Prostate gland (tissue), 2 donors: Measurements from ENCODE around the gene TERB1.

Source experiments
- POLR2AphosphoS5 ChIP-seq: sonication (generic); formaldehyde crosslinking; IDR thresholded peaks from one replicate; pipeline ENCODE4 v1.6.1; 2017; ENCODE audit warnings: antibody characterized with exemption
- TF ChIP-seq, protein P1 (sequence below), 4 experiments: fragments of 200-600 bp in 2 of 4; fragments of 450-650 bp in 2 of 4; sonication (generic) in 2 of 4; IDR thresholded peaks; 1 replicate in 3 of 4; 2 replicates in 1 of 4; pipeline ENCODE4 v1.5.1; 2016 to 2019; ENCODE audit warnings: antibody characterized with exemption in 4 of 4, mild to moderate bottlenecking in 2 of 4, moderate library complexity in 2 of 4

DNA sequence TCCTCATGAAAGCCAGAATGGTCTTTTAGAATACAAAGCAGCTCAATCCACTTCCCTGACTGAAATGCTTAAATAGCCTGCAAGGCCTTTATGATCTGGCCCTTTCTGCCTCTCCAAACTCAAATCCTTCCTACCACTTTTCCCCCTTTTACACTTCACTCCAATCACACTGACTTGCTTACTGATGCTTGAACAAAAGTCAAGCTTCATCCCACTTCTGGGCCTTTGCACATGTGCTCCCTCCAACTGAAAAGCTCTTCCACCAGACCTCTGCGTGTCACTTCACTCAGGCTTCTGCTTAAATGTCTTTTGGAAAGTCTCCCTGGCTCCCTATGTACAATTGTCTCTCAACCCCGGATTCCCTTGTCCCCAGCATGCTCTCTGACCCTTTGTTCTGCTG, 13.3 kb upstream of the TERB1 start:
- TF ChIP-seq, protein P1, sequence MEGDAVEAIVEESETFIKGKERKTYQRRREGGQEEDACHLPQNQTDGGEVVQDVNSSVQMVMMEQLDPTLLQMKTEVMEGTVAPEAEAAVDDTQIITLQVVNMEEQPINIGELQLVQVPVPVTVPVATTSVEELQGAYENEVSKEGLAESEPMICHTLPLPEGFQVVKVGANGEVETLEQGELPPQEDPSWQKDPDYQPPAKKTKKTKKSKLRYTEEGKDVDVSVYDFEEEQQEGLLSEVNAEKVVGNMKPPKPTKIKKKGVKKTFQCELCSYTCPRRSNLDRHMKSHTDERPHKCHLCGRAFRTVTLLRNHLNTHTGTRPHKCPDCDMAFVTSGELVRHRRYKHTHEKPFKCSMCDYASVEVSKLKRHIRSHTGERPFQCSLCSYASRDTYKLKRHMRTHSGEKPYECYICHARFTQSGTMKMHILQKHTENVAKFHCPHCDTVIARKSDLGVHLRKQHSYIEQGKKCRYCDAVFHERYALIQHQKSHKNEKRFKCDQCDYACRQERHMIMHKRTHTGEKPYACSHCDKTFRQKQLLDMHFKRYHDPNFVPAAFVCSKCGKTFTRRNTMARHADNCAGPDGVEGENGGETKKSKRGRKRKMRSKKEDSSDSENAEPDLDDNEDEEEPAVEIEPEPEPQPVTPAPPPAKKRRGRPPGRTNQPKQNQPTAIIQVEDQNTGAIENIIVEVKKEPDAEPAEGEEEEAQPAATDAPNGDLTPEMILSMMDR (IDR thresholded peaks at IDR 0.05), result no peak
- no peak for TF ChIP-seq POLR2AphosphoS5
